Liver (tissue), 3 donors: ENCODE measurements around the gene PEX19.

ENCODE experiments used
- CTCF ChIP-seq: fragments of 150-350 bp; IDR thresholded peaks from 2 replicates; pipeline ENCODE4 v1.5.1; 2017; ENCODE audit warnings: improper control_type of control experiment, low read depth, low read length; ENCODE audit not compliant: missing input control
- FOXA2 ChIP-seq: IDR thresholded peaks from 2 replicates; pipeline ENCODE4 v1.6.1; 2016; ENCODE audit warnings: antibody characterized with exemption
- RAD21 ChIP-seq, 2 donors: IDR thresholded peaks; 2 replicates each; pipeline ENCODE4 v1.6.1; 2016; ENCODE audit warnings: antibody characterized with exemption in 2 of 2, mild to moderate bottlenecking in 2 of 2
- REST ChIP-seq: IDR thresholded peaks from 2 replicates; pipeline ENCODE4 v1.6.1; 2016; ENCODE audit warnings: antibody characterized with exemption, mild to moderate bottlenecking
- donor health status: healthy.
- donor health status: healthy.

- no peak for TF ChIP-seq CTCF
- no peak for TF ChIP-seq REST
- no peak for TF ChIP-seq RAD21 (IDR thresholded peaks at IDR 0.05)
- no peak for TF ChIP-seq FOXA2
Measured at GRCh38 chr1:160255781-160256300, 29.1 kb downstream of the PEX19 start.
